GM06990 (cell line): ENCODE data around the gene ALAS1.

Experiments used
- DNase-seq: peaks from one replicate; pipeline ENCODE4 v3.0.0-alpha.2; 2011; ENCODE audit not compliant: insufficient read length; ENCODE audit errors: extremely low read depth
- H3K27me3 ChIP-seq: replicated peaks from 2 replicates; pipeline ENCODE4 v1.6.0; 2011; ENCODE audit warnings: low read length; ENCODE audit not compliant: control insufficient read depth, insufficient read depth
- H3K36me3 ChIP-seq: 2 replicates; pipeline ENCODE4 v1.5.1; 2011; ENCODE audit warnings: low read length; ENCODE audit not compliant: control insufficient read depth, insufficient read depth
- H3K4me3 ChIP-seq: replicated peaks from 2 replicates; pipeline ENCODE4 v1.5.1; 2011; ENCODE audit warnings: low read depth, mild to moderate bottlenecking, control low read depth, low read length
- TF ChIP-seq, protein P1 (sequence below): IDR thresholded peaks from 2 replicates; pipeline ENCODE4 v1.5.1; 2011; ENCODE audit warnings: low read length, control low read depth, mild to moderate bottlenecking, inconsistent platforms; ENCODE audit not compliant: insufficient read depth, poor library complexity, severe bottlenecking

Gene ALAS1

GRCh38 chr3:52249683-52250082 is 51.7 kb downstream of the ALAS1 start:
- TF ChIP-seq, protein P1, sequence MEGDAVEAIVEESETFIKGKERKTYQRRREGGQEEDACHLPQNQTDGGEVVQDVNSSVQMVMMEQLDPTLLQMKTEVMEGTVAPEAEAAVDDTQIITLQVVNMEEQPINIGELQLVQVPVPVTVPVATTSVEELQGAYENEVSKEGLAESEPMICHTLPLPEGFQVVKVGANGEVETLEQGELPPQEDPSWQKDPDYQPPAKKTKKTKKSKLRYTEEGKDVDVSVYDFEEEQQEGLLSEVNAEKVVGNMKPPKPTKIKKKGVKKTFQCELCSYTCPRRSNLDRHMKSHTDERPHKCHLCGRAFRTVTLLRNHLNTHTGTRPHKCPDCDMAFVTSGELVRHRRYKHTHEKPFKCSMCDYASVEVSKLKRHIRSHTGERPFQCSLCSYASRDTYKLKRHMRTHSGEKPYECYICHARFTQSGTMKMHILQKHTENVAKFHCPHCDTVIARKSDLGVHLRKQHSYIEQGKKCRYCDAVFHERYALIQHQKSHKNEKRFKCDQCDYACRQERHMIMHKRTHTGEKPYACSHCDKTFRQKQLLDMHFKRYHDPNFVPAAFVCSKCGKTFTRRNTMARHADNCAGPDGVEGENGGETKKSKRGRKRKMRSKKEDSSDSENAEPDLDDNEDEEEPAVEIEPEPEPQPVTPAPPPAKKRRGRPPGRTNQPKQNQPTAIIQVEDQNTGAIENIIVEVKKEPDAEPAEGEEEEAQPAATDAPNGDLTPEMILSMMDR: no peak
- H3K27me3 ChIP-seq: no peaks in the 10 kb centered on the region
- H3K36me3 ChIP-seq: peaks cover 20% of the 10 kb centered on the region
- no peak for DNase-seq
- no peak overlapping the region for H3K4me3 ChIP-seq

DNA sequence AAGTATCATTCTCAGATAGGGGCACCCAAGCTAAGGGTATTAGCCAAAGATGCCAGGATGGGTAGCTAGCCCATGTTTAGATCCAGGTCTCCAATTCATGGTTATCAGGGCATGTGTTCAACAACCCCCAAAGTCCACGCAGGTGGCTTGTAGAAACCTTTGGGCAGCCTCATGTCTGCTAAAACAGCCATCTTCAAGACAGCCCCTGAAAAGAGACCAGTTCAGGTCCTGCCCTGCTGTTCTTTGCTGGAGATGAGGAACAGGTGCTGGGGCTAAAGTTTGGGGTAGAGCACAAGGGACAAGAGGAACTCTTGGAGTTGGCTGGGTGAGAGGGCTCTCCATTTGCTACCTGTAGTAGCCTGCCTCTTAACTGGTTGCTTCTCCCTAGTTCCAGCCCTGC is 52.2 kb downstream of the ALAS1 start:
- Histone ChIP-seq H3K36me3 (peaks cover 20% of the 10 kb centered on the region), H3K27me3 (no peaks in the 10 kb centered on the region)

DNA sequence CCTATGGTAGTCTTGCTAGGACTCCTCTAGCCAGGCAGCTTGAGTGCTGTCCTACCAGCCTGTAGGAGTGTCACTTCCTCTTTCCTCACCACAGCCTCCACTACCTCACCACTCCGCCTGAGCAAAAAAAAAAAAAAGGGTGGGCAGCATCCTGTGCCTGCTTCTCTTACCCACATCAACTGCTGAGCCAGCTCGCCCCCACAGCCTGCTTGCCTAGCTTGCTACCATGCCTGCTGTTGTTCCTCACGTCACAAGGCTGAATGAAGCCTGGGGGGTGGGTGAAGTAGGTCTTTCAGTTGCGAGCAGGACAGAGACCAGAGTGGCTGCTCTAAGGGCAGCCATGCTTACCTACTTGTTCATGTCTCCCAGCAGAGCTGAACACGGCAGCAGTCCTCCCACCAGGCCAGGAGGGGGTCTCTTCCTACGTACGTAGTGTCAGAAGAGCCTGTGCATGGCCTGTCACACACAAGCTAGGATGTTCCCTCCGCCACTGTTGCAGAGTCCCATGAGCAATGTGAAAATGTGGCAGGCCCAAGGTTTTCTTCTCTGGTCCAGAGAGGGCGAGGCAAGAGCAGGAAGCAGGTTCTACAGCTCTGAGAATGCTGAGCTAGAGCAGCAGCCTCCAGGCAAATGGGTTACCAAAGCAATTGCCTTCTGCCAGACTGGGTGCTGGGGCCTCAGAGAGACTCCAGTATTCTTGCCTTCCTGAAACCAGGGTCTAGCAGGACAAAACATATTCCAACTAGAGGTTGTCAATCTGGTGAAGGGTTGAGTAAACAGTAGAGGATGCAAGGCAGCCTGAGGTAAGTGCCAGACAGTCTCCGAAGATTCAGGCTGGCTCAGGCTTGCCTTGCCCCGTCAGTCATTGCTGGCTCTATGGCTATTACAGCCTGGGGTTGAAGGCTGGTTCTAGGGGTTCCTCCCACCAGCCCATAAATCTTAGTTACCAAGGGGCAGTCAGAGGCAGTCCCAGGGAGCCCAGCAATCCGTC is 55.6 kb downstream of the ALAS1 start:
- H3K36me3 ChIP-seq: peaks cover 40% of the 10 kb centered on the region
- no peak overlapping the region for H3K4me3 ChIP-seq
- peak; percentile 82 for DNase-seq
- TF ChIP-seq, protein P1: no peak
- H3K27me3 ChIP-seq: no peaks in the 10 kb centered on the region

More for the DNA sequence above, 52.2 kb downstream of the ALAS1 start:
- no peak overlapping the region for H3K4me3 ChIP-seq
- no peak for DNase-seq
- TF ChIP-seq, protein P1: no peak

DNA sequence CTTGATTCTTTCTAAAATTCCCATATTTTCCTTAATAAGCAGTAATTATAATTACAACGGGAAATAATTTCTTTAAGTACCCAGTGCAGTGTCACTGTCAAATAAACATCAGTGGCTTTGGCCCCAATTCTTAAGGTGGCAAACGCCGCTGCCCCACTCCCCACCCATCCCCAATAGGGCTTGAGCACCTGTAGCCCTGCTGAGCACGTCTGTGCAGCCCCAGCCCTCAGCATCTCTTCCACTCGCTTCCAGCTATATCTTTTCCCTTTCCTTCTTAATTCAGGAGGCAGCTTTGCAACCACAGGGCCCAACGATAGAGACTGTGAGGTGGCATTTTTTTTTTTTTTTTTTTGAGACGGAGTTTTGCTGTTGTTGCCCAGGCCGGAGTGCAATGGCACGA is 56.6 kb downstream of the ALAS1 start:
- Histone ChIP-seq H3K27me3 (no peaks in the 10 kb centered on the region), H3K4me3 (no peak overlapping the region), H3K36me3 (peaks cover 38% of the 10 kb centered on the region)
- DNase-seq: no peak
- TF ChIP-seq, protein P1: no peak

DNA sequence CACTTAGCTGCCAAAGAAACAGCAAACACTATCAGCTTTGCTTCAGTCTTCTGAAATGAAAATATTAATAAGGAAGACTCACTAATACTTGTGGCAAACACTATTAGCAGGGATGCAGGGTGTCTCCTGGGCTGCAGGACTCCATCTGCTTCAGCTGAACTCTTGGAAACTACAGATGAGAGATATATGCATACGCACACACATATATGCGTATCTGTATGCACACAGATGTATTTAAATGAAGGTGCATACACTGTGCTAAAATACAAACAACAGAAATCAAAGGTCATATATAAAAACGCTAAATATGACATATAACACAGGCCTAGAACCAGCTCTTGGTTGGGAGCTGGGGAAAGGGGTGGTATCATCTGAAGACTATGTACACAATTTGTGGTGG is 58.2 kb downstream of the ALAS1 start:
- H3K36me3 ChIP-seq: peaks cover 35% of the 10 kb centered on the region

More for the DNA sequence above, 58.2 kb downstream of the ALAS1 start:
- Histone ChIP-seq H3K27me3 (no peaks in the 10 kb centered on the region), H3K4me3 (no peak overlapping the region)
- DNase-seq: no peak
- TF ChIP-seq, protein P1: no peak
